GM19452 (cell line): ENCODE data around the gene CFAP157.

Experiments
- ATAC-seq: cut with Tn5 transposase; IDR thresholded peaks from one replicate; pipeline ENCODE4 v1.9.1; 2021; ENCODE audit not compliant: unreplicated experiment

Gene CFAP157

DNA sequence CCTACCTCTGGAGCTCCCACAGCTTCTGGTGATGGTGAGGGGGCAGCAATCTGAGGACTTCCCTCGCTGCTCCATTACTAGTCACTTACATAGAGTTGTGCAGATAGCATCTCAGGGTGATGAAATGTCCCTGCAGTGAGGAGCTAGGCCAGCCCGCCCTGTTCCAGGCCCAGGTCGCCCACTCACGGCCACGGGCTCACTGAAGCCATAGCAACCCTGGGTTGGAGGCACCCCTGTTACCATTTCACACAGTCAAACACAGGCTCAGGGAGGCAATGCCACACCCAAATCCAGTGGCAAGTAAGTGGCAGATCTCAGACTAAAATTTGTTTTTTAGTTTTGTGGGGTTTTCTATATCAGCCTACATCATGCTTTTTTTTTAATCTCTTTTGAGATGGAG is 52.1 kb downstream of the CFAP157 start:
- ATAC-seq: no peak

DNA sequence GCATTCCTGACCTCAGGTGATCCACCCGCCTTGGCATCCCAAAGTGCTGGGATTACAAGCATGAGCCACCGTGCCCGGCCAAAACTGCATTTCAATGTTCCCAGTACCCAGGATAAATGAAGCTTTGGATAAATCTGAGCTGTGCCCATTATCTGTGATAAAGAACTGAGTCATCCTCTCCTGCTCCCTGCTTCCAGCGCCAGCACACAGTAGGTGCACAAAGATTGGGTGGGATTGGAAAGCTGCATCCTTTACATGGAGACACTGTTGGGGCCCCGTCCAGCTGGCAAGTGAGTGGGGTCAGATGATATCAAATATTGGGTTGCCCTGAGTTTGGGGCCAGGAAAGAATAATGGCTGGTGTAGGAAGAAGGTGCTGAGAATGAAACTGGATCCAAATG is 54.3 kb downstream of the CFAP157 start:
- no peak for ATAC-seq

DNA sequence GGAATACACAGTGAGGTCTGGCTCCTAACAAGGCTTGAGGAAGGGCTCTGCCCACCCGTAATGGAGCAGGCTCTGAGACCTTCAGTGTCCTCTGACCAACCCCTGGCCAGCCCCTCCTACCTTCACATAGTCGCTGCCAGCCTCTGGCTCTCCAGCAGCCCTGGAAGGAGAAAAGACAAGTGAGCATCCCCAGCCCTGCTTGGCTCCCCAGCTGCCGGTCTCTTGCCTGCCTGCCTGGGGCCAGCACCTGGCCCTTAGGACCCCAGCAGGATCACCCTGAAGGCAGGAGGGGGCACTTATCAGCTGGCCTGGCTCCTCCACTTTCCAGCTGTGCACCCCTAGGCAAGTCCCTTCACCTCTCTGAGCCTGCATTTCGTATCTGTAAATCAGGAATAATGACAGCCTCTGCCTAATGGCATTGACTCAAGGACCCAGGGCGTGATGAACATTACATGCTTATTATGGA is 54.7 kb downstream of the CFAP157 start:
- no peak for ATAC-seq

- no peak for ATAC-seq
These were observed 55.4 kb downstream of the CFAP157 start for GRCh38 chr9:127762111-127762676.

- no peak for ATAC-seq
These were observed 57.2 kb downstream of the CFAP157 start for GRCh38 chr9:127763918-127764384.

DNA sequence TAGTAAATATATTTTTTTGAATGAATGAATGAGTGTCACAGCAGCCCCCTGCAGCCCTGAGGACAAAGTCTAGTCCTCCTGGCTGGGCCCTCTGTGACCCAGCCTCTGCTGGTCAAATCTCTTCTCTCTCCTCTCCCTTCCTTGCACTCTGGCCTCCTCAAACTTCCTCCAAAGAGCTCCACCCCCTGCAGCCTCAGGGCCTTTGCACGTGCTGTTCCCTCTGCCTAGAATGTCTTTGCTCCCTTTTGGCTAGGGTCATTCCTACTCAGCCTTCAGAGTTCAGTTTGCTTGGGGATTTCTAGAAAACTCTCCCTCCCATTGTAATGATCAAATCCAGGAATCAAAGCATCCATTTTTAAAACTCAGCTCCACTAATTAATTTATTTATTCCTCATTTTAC is 58.6 kb downstream of the CFAP157 start:
- ATAC-seq: no peak
